ENCODE measurements around the gene TNFAIP8L3. TPM values are rescaled to one million over a fixed set of nuclear protein-coding genes. Genes with fewer than 3 reads are reported as not detected.
"Not testable (repeated sequence)": the region's sequence is repeated elsewhere in the genome, so short reads cannot be mapped to it uniquely, and the experiment has no call there.

TNFAIP8L3 gene
- total and polyA plus RNA-seq, 9 of the 15 experiments (the other 6 are each of a cell fraction or from before 2014, with no cell fraction given), result 0.13 TPM; not detected in 8

DNA sequence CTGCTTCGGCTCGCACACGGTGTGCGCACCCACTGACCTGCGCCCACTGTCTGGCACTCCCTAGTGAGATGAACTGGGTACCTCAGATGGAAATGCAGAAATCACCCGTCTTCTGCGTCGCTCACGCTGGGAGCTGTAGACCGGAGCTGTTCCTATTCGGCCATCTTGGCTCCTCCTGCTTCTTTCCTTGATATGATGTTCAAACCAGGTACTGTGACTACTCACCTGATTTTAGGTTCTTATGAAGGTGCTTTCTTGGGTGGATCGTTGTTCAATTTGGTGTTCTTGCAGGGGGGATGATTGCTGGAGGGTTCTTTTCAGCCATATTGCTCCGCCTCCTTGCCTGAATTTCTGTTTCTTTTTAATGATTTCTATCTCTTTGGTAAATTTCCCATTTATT lies 57.2 kb downstream of the TNFAIP8L3 start:
- H3K36me3 ChIP-seq (ENCODE audit: control insufficient read depth, insufficient read depth, low read length); CTCF ChIA-PET (ENCODE audit: low intra/inter-chr PET ratio); intact Hi-C loops (cut with micrococcal nuclease); H3K9me3 ChIP-seq (replicated peaks; ENCODE audit: control insufficient read depth, insufficient read depth, low read depth, low read length); H4K20me1 ChIP-seq (replicated peaks; ENCODE audit: control insufficient read depth, insufficient read depth, low read length); H3K9me1 ChIP-seq (ENCODE audit: control insufficient read depth, insufficient read depth, low read length); H3K27me3 ChIP-seq (ENCODE audit: control insufficient read depth in 2 of 2, insufficient read depth in 2 of 2, low read length in 2 of 2); in situ Hi-C loops (cut with MboI); FAIRE-seq; POLR2A ChIA-PET; TF ChIP-seq ATF1 (CRISPR knock-in tag; IDR thresholded peaks at IDR 0.05): not testable (repeated sequence)
- 5% methylated on average over 11 of the region's 13 CpGs for WGBS (ENCODE audit: insufficient coverage, low coverage, missing lambda C conversion rate)
- Histone ChIP-seq H3K4me3 (peak overlapping the region; percentile 42), H3K79me2 (ENCODE audit: control insufficient read depth, insufficient read depth, low read length) (peaks cover 19% of the 10 kb centered on the region), H2AFZ (ENCODE audit: low read depth, low read length) (peak overlapping the region; percentile 98), H3K4me2 (ENCODE audit: insufficient read depth, low read length) (peak overlapping the region; percentile 96), H3K27ac (ENCODE audit: extremely low read depth, low read depth, low read length) (peak overlapping the region; percentile 74), H3K9ac (ENCODE audit: insufficient read depth in 1 of 2, low read depth in 2 of 2, low read length in 2 of 2) (peak overlapping the region; percentile 66 to 88), H3K4me1 (replicated peaks in 1 of 2; ENCODE audit: control insufficient read depth in 2 of 2, insufficient read depth in 2 of 2, low read length in 2 of 2) (peaks cover 5 to 13% of the 10 kb centered on the region in 2 experiments; a peak in 4 of 5 replicates)
- ATAC-seq, result peak; percentile 69
- peak in 1 of 4 experiments; percentile 32 for DNase-seq (ENCODE audit: extremely low read depth in 1 of 4, low spot score in 3 of 4)
- BruUV-seq (replicated peaks), result TSS peak; percentile 73
- TF ChIP-seq MAZ (CRISPR knock-in tag; conservative IDR thresholded peaks at IDR 0.05 in 1 of 2, IDR thresholded peaks at IDR 0.05 in 1 of 2) (0 out of 4 replicates have a peak, but pooled peaks of 1 of the 2 experiments have one; percentile 21), NRF1 (conservative IDR thresholded peaks at IDR 0.05 in 1 of 2, IDR thresholded peaks at IDR 0.05 in 1 of 2) (peak; percentile 34 to 47; a peak in 1 of 4 replicates), DPF2 (IDR thresholded peaks at IDR 0.05) (peak; percentile 18; the same call in 1 of the 2 replicates), TAF9B (IDR thresholded peaks at IDR 0.05; ENCODE audit: partially characterized antibody) (peak; percentile 85), BRD9 (IDR thresholded peaks at IDR 0.05; ENCODE audit: low read depth, partially characterized antibody) (peak; percentile 90), ATF1 (tag; IDR thresholded peaks at IDR 0.05) (0 out of 2 replicates have a peak, but pooled peaks have one; percentile 20), CSDE1 (IDR thresholded peaks at IDR 0.05) (peak in 1 of 2 experiments; percentile 25; a peak in 1 of 4 replicates), ZBTB11 (CRISPR knock-in tag; IDR thresholded peaks at IDR 0.05) (peak in 1 of 3 experiments; percentile 10; a peak in 1 of 6 replicates), NFIC (IDR thresholded peaks at IDR 0.05) (0 out of 2 replicates have a peak, but pooled peaks have one; percentile 18), CXXC5 (CRISPR knock-in tag; IDR thresholded peaks at IDR 0.05) (peak; percentile 34), SMARCA5 (IDR thresholded peaks at IDR 0.05) (peak; percentile 56; the same call in 1 of the 2 replicates), EHMT2 (IDR thresholded peaks at IDR 0.05) (peak; percentile 71), CTBP1 (IDR thresholded peaks at IDR 0.05; ENCODE audit: borderline replicate concordance) (peak; percentile 48)
- TF ChIP-seq, protein P1, sequence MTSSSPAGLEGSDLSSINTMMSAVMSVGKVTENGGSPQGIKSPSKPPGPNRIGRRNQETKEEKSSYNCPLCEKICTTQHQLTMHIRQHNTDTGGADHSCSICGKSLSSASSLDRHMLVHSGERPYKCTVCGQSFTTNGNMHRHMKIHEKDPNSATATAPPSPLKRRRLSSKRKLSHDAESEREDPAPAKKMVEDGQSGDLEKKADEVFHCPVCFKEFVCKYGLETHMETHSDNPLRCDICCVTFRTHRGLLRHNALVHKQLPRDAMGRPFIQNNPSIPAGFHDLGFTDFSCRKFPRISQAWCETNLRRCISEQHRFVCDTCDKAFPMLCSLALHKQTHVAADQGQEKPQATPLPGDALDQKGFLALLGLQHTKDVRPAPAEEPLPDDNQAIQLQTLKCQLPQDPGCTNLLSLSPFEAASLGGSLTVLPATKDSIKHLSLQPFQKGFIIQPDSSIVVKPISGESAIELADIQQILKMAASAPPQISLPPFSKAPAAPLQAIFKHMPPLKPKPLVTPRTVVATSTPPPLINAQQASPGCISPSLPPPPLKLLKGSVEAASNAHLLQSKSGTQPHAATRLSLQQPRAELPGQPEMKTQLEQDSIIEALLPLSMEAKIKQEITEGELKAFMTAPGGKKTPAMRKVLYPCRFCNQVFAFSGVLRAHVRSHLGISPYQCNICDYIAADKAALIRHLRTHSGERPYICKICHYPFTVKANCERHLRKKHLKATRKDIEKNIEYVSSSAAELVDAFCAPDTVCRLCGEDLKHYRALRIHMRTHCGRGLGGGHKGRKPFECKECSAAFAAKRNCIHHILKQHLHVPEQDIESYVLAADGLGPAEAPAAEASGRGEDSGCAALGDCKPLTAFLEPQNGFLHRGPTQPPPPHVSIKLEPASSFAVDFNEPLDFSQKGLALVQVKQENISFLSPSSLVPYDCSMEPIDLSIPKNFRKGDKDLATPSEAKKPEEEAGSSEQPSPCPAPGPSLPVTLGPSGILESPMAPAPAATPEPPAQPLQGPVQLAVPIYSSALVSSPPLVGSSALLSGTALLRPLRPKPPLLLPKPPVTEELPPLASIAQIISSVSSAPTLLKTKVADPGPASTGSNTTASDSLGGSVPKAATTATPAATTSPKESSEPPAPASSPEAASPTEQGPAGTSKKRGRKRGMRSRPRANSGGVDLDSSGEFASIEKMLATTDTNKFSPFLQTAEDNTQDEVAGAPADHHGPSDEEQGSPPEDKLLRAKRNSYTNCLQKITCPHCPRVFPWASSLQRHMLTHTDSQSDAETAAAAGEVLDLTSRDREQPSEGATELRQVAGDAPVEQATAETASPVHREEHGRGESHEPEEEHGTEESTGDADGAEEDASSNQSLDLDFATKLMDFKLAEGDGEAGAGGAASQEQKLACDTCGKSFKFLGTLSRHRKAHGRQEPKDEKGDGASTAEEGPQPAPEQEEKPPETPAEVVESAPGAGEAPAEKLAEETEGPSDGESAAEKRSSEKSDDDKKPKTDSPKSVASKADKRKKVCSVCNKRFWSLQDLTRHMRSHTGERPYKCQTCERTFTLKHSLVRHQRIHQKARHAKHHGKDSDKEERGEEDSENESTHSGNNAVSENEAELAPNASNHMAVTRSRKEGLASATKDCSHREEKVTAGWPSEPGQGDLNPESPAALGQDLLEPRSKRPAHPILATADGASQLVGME (CRISPR knock-in tag; IDR thresholded peaks at IDR 0.05), result 0 out of 2 replicates have a peak, but pooled peaks have one; percentile 30

Measured in K562 (cell line).